Loucy (cell line): ENCODE data around the gene NRF1.

Experiments
- EZH2phosphoT487 ChIP-seq: fragments of 200-600 bp; IDR thresholded peaks from 2 replicates; pipeline ENCODE4 v1.6.1; 2018; ENCODE audit warnings: antibody characterized with exemption, mild to moderate bottlenecking, moderate library complexity, borderline replicate concordance
- TF ChIP-seq, protein P1 (sequence below): fragments of 200-600 bp; sonication (generic); conservative IDR thresholded peaks from 2 replicates; pipeline ENCODE4 v1.5.1; 2014; ENCODE audit warnings: mild to moderate bottlenecking, antibody characterized with exemption, low read length

GRCh38 chr7:129677796-129678195, 66.3 kb downstream of the NRF1 start:
- TF ChIP-seq, protein P1, sequence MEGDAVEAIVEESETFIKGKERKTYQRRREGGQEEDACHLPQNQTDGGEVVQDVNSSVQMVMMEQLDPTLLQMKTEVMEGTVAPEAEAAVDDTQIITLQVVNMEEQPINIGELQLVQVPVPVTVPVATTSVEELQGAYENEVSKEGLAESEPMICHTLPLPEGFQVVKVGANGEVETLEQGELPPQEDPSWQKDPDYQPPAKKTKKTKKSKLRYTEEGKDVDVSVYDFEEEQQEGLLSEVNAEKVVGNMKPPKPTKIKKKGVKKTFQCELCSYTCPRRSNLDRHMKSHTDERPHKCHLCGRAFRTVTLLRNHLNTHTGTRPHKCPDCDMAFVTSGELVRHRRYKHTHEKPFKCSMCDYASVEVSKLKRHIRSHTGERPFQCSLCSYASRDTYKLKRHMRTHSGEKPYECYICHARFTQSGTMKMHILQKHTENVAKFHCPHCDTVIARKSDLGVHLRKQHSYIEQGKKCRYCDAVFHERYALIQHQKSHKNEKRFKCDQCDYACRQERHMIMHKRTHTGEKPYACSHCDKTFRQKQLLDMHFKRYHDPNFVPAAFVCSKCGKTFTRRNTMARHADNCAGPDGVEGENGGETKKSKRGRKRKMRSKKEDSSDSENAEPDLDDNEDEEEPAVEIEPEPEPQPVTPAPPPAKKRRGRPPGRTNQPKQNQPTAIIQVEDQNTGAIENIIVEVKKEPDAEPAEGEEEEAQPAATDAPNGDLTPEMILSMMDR = no peak
- TF ChIP-seq EZH2phosphoT487 = no peak
